ENCODE data around the gene ASF1B.

The ASF1B gene

GRCh38 chr19:14118165-14119051 is 18.0 kb downstream of the ASF1B start:
- peak; percentile 9 for DNase-seq (ENCODE audit: low read depth)
- peak overlapping the region; percentile 48 for H3K4me3 ChIP-seq (ENCODE audit: low read length)
- no peak for TF ChIP-seq CTCF (conservative IDR thresholded peaks at IDR 0.05; ENCODE audit: low read depth, low read length)

GRCh38 chr19:14117668-14118164 is 18.7 kb downstream of the ASF1B start, which contains the start of gene PRKACA:
TSS of gene PRKACA (minus strand) at chr19:14117762. CDS start at chr19:14117547, 215 bp downstream.
- H3K4me3 ChIP-seq (ENCODE audit: low read length): peak within 1 kb of the TSS; percentile 75

DNA sequence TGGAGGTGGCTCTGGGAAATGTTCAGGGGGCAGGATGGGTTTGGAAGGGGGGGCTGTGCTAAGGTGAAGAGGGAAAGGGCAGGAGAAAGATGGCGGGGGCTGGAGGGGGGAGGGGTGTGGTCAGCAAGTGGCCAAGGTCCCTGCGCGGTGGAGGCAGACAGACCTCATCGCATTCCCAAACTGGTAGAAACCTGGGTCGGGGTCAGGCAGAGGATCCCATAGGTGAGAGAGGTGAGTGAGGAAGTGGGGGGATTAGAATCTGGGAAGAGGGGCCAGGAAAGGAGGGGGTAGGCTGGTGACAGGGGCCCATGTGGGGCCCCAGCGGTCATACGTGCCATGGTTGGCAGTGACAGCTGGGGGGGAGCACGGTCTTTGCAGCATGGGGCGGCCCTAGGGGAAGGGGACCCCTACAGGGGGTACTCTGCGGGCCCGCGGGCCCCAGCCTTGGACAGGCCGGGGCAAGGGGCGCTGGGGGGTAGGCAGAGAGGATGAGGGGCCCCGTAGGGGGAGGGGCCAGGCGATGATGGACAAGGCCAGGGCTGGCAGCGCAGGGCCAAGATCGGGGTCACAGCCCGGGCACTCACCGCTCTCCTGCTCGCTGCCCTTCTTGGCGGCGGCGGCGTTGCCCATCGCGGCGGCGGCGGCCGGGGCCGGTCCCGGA is 19.3 kb downstream of the ASF1B start:
- DNase-seq (ENCODE audit: low read depth): no peak
- no peak for TF ChIP-seq CTCF (conservative IDR thresholded peaks at IDR 0.05; ENCODE audit: low read depth, low read length)
- H3K4me3 ChIP-seq (ENCODE audit: low read length): peak overlapping the region; percentile 75

More at GRCh38 chr19:14117668-14118164, 18.7 kb downstream of the ASF1B start, which contains the start of gene PRKACA:
- peak; percentile 97 for DNase-seq (ENCODE audit: low read depth)
- TF ChIP-seq CTCF (conservative IDR thresholded peaks at IDR 0.05; ENCODE audit: low read depth, low read length): no peak

DNA sequence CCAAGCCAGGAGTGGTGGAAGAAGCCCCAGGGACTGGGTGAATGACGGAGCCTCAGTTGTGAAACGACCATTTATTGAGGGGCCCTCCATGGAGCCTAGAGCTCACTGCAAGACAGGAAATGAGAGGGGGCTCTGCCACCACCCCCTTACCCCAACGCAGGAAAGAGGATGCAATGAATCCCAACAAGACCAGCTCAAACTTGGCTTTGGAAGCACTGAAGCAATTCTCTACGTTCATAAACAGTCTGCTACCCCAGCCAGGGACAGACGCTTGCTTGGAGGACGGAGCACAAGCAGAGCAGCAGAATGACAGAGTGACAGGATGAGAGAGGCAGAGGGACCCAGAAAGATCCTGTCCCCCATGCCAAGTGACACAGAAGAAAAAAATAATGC is 19.9 kb downstream of the ASF1B start:
- DNase-seq (ENCODE audit: low read depth): no peak
- H3K4me3 ChIP-seq (ENCODE audit: low read length): peak overlapping the region; percentile 75
- no peak for TF ChIP-seq CTCF (conservative IDR thresholded peaks at IDR 0.05; ENCODE audit: low read depth, low read length)

DNA sequence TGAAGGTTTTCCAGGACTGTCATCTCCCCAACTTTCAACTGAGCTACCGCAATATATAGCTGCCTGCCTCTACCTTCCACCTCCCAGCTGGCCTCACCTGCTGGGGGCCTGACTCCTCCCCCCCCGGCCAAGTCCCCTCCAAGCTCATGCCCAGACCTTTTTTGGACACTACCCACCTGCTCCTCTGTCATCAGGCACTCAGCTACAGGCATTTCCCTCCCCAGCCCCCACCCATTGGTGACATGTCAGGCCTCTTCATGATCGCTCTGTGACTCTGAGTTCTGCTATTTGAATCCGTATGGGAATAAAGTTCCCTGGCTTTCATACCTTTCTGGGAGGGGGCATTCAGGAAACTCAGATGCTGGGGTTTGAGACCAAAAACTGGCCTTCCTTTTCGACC is 20.6 kb downstream of the ASF1B start:
- H3K4me3 ChIP-seq (ENCODE audit: low read length): no peak overlapping the region
- no peak for DNase-seq (ENCODE audit: low read depth)
- TF ChIP-seq CTCF (conservative IDR thresholded peaks at IDR 0.05; ENCODE audit: low read depth, low read length): no peak

GRCh38 chr19:14114854-14115253 is 21.5 kb downstream of the ASF1B start:
- no peak overlapping the region for H3K4me3 ChIP-seq (ENCODE audit: low read length)
- DNase-seq (ENCODE audit: low read depth): no peak
- TF ChIP-seq CTCF (conservative IDR thresholded peaks at IDR 0.05; ENCODE audit: low read depth, low read length): peak; percentile 59

All from retinal pigment epithelial cell (primary cell).